Skeletal muscle cell (primary cell): ENCODE data around the gene CMTM4.
"Not testable (repeated sequence)": the region's sequence is repeated elsewhere in the genome, so short reads cannot be mapped to it uniquely, and the experiment has no call there.

Experiments
- DNase-seq: peaks from one replicate; pipeline ENCODE4 v3.0.0-alpha.2; 2010; ENCODE audit warnings: low read depth
- H3K4me3 ChIP-seq: 2 replicates; pipeline ENCODE4 v1.5.1; 2011; ENCODE audit warnings: low read depth, mild to moderate bottlenecking, control low read depth, low read length, moderate library complexity

CMTM4 gene

GRCh38 chr16:66604376-66605176 is 92.0 kb downstream of the CMTM4 start, which contains the start of gene CMTM3:
Gene CMTM3, plus strand, starts transcription at chr16:66604704. Its CDS starts 102 bp downstream, at chr16:66604806.
- peak within 1 kb of the TSS; percentile 76 for H3K4me3 ChIP-seq
- DNase-seq: no peak

DNA sequence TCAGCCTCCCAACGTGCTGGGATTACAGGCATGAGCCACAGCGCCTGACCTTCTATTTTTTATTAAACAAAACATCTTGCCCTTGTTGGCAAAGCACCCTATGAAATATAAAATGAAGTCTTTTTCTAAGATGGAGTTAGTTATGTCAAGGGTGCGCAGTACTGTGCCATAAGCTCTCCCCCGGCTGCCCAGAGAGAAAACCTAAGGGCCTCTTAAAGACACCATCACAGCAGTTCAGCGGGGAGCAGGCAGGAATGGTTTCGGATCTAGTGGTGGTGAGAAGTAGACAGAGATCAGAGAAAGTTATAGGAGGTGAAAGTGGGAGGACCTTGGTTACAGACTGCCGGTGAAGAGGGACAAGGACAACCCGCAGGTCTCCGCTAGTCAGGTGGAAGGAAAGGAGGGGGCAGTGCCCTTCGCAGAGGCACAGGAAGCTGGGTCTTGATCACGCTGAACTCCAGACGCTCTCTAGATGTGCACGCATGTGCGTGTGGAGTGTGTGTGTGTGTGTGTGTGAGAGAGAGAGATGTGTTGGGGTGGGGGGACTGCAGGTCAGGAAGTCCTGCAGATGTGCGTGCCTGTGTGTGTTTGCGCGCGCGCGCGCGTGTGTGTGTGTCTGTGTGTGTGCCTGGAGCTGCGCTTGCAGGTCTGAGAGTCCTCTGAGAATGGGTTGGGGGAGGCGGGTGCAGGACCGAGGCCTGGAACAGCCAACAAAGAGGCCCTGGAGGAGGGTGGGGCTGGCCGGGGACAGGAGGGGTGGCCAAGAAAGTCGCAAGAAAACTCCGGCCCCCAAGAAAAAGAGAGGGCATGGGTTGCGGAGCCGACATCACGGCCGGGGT is 92.8 kb downstream of the CMTM4 start:
- H3K4me3 ChIP-seq: peak overlapping the region; percentile 76
- no peak for DNase-seq

DNA sequence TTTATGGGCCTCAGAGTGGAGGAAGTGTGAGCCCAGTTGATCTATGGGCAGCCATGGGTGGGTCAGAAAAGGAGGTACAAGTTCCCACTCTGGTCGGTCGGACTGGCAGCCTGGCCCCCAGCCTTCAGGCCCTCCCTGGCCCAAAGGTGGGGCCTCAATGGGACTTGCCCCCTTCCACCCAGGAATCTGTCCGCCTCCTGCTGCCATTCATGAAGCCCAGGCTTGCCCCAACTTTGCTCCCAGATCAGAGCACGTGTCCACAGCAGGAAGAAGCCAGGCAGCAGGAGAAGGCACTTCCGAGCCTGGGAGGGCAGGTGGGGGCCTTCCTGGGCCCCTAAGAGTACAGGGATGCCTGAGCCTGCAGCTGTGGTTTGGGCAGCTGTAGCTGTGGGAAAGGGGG is 95.1 kb downstream of the CMTM4 start:
- no peak for DNase-seq

GRCh38 chr16:66600477-66600876 is 96.1 kb downstream of the CMTM4 start:
- no peak overlapping the region for H3K4me3 ChIP-seq
- DNase-seq: no peak

More for the DNA sequence above, 95.1 kb downstream of the CMTM4 start:
- H3K4me3 ChIP-seq: no peak overlapping the region

DNA sequence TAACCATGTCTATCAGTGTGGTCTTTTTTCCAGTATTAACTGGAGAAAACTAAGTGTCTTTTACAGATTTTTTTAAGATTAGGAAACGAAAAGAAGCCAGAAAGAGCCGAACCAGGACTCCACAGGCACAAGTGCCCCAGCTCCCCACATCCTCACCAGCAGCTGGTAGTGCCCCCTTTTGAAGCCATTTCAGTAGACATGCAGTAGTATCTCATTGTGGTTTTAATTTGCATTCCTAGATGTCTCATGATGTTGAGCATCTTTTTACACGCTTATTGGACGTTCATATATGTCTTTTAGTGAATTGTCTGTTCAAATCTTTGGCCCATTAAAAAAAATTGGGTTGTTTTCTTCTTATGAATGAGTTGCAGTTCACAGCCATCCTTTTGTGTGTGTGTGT is 96.8 kb downstream of the CMTM4 start:
- DNase-seq: no peak
- no peak overlapping the region for H3K4me3 ChIP-seq

DNA sequence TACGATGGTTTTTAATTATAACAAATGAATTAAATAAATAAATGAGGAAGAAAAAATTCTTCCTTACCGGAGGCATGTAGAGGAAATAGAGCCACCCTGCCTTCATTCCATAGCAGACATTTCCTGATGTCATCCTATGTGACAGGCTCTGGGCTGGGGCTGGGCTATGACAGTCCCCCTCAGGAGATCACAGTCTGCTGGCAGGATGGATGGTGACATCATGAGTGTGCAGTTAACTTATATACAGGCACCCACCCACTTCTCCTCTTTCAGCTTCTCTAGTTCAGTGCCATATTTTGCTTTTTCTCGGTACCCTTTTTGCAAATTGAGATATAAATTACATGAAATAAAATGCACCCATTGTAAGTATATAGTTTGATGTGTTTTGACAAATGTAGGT is 98.4 kb downstream of the CMTM4 start:
- no peak for DNase-seq
- H3K4me3 ChIP-seq: no peak overlapping the region

GRCh38 chr16:66596986-66597848 is 99.3 kb downstream of the CMTM4 start:
- H3K4me3 ChIP-seq: no peak overlapping the region
- DNase-seq: no peak

DNA sequence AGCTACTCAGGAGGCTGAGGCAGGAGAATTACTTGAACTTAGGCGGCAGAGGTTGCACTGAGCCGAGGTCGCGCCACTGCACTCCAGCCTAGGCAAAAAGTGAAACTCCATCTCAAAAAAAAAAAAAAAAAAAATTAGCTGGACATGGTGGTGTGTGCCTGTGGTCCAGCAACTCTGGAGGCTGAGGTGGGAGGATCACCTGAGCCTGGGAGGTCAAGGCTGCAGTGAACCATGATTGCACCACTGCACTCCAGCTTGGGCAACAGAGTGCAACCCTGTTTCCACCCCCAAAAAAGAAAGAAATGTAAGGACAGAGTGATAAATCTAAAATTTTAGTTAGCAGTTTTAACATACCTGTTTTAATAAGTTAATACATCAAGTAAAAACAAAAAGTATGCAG is 100.0 kb downstream of the CMTM4 start:
- H3K4me3 ChIP-seq, DNase-seq: not testable (repeated sequence)

DNA sequence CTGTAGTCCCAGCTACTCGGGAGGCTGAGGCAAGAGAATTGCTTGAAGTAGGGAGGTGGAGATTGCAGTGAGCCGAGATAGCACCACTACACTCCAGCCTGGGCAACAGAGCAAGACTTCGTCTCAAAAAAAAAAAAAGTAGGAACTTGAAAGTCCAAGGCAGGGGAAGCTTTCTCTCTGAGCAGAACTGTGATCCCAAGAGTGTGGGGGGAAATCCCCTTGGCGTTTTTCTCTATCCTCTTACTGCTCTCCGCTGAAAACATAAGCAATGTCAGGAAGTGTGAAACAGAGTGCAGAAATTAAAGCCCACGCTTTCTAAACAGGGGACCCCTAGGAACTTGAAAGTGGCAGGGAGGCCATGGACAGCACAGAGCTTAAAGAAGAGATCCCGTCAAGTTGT is 101.8 kb downstream of the CMTM4 start:
- DNase-seq: no peak
- no peak overlapping the region for H3K4me3 ChIP-seq

GRCh38 chr16:66592814-66593213 is 103.7 kb downstream of the CMTM4 start:
- DNase-seq: no peak
- H3K4me3 ChIP-seq: no peak overlapping the region

- no peak overlapping the region for H3K4me3 ChIP-seq
- no peak for DNase-seq
Observed at GRCh38 chr16:66592241-66592640, 104.3 kb downstream of the CMTM4 start.

- no peak for DNase-seq
- no peak overlapping the region for H3K4me3 ChIP-seq
Observed at GRCh38 chr16:66591018-66591417, 105.5 kb downstream of the CMTM4 start.

- DNase-seq: no peak
- no peak overlapping the region for H3K4me3 ChIP-seq
Observed at GRCh38 chr16:66590322-66590721, 106.2 kb downstream of the CMTM4 start.

GRCh38 chr16:66588981-66589713 is 107.4 kb downstream of the CMTM4 start:
- H3K4me3 ChIP-seq: no peak overlapping the region
- DNase-seq: no peak

- DNase-seq: no peak
- no peak overlapping the region for H3K4me3 ChIP-seq
Observed at GRCh38 chr16:66587881-66588600, 108.5 kb downstream of the CMTM4 start.

DNA sequence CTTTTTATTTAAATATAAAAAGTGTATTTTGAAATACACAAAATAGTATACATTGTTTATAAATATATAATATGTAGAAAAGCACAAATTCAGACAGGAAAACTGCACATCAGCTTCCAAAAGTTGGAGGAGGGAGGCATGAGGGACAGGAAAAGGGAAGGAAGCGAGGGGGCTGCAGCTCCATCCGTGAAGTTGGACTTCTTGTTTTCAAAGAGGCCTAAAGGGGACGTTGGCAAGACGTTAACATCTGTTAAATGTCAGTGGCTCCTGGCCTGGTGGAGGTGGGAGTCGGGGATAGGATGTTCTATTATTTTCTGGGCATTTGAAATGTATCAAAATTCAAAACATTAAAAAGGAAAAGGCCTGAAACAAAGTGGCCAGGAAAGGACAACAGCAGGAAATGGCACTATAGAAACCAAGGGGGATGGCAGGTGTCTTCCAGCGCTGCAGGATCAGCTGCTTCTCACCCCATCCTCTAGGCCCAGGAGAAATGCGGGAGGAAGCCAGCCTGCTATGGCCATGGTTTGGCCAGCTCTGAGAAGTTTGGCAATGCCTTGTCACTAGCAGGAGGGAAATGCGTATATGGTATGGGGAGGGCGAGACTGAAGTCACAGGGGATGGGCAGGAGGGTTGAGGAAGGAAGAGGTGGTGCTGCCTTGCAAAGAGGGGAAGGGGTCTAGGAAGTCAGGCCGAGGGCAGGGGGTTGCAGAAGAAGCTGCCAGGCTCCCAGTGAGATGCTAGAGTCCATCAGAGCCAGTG is 110.9 kb downstream of the CMTM4 start:
- H3K4me3 ChIP-seq: no peak overlapping the region
- DNase-seq: no peak

GRCh38 chr16:66581246-66581952 is 115.1 kb downstream of the CMTM4 start:
- H3K4me3 ChIP-seq: no peak overlapping the region
- DNase-seq: no peak
